NCI-H146 treated with DMSO at 0.1 percent for 48 hours (cell line): Measurements from ENCODE around the gene THNSL1.

ENCODE experiments used
- DNase-seq: peaks from one replicate; lab custom pipeline; 2025; ENCODE audit not compliant: unreplicated experiment; lab: John Stamatoyannopoulos, UW

The THNSL1 gene

DNA sequence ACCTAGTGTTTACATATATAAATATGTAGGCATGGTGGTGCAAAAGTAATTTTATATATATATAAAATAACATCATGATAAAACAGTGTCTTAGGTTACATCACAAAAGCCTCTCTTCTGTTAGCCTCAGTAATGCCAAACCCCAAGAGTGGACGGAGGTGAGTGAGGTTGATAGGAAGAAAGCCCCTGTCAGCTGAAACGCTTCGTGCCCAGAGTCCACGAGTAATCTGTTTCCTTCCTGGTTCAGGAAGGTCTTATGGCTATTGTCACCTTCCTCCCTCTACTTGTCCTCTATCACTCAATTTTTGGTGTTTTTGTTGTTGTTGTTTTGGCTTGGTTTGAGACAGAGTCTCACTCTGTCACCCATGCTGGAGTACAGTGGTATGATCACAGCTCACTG, 41.5 kb downstream of the THNSL1 start:
- no peak for DNase-seq

DNA sequence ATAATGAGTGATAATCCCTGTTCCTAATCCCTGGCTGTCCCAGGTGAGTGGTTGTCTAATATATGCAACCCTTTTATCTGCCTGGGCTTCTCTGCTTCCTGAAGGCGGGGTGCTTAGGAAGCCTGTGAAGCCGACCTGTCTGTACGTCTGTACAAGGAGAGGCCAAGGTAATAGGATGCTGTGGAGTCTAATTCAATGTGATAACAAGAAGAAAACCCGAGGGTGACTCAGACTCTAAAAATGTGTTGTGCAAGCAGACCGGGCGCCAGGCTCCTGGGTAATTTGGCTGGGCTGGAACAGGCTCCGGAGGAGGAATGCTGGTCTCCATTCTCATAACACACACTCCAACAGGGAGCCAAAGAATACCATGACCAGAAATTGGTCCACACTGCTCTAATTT, 43.6 kb downstream of the THNSL1 start:
- DNase-seq: peak; percentile 61

DNA sequence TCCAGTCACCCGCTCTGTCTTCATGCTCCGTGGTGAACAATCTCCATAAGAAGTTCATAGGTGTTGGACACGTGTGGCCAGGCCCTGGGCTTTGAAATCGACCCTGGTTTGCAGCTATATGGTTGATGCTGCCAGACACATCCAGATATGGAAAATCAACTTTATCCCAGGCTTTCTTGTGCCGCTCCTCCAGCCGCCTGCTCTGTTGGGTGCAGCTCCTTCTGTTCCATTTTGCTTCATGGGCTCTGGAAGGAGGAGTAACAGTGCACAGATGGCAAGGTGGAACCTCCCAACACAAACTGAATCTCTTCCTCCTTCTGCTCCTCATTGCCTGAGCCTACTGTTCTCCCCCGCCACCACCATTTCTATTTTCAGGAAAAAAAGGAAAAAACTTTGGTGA, 44.7 kb downstream of the THNSL1 start:
- no peak for DNase-seq

DNA sequence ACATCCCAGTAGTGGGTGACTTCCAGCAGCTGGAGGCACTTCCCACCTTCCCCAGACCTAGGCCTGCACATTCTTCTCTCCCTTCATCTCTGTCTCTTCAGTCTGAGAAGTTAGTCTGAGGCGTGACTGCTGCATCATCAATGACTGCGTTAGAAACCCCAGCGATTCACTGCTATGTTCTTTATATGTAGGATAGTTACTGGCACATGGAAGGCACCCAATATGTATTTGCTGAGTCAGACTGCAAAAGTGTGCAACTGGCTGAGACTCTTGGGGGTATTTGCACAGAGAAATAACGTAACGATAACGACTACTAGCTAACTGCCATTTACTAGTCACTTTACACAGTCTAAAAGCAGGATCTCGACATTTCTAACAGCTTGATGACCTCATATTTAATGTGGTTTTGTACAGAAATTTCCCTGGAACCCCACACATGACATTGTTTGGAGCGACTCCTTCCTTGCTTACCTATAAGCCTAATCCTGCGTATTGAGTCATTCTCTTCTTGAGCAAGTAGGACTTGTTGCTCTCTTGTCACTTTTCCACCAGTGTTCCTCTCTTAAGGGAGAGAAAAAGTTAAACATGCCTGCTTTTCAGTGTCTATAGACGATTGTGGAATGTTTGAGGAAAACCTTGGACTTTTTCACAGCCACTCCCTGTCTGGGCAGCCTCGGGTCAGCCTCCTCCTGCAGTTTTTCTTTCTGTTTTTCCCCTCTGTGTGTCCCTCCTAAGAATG, 45.5 kb downstream of the THNSL1 start:
- DNase-seq: no peak

DNA sequence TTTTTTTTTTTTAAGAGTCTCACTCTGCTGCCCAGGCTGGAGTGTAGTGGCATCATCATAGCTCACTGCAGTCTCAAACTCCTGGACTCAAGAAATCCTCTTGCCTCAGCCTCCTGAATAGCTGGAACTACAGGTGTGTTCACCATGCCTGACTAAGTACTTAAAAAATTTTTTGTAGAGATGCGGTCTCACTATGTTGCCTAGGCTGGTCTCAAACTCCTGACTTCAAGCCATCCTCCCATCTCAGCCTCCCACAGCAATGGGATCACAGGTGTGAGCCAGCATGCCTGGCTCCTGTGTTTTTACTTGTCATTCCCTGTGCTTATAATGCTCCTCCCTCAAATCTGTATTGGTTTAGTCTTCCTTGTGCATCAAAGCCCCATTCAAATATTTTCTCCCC, 46.7 kb downstream of the THNSL1 start:
- no peak for DNase-seq

DNA sequence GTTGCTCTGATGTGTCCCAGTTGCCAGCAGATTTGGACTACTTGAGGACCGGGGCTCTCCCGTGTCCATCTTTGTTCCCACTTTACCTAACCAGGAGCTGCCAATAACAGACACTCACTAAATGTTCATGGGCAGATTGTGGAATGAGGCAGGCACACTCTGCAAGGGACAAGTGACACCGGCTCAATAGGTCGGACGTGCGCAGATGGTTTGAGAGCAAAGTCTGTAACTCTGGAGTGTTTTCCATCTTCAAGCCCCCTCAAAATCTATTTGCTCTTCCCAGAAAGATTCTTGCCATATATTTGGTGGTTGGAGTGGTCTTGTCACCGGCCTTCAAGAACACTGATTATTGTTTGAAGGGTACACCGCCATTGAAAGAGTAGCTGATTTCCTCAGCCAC, 47.2 kb downstream of the THNSL1 start:
- DNase-seq: no peak

DNA sequence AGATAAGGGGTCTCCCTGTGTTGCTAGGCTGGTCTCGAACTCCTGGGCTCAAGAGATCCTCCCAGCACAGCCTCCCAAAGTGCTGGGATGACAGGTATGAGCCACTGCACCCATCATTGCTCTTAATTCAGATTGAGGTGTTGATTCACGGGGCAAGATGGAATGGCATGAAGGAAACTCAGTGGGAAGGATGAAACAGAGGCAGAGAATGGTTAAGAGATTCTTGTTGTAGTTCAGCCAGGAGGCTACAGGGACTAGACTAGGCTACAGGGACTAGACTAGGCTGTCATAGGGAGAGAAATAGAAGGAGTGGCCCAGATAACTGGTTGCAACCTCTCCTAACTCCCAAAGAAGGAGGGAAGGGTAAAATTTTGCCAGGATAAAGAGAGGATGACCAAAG, 48.0 kb downstream of the THNSL1 start:
- DNase-seq: no peak

DNA sequence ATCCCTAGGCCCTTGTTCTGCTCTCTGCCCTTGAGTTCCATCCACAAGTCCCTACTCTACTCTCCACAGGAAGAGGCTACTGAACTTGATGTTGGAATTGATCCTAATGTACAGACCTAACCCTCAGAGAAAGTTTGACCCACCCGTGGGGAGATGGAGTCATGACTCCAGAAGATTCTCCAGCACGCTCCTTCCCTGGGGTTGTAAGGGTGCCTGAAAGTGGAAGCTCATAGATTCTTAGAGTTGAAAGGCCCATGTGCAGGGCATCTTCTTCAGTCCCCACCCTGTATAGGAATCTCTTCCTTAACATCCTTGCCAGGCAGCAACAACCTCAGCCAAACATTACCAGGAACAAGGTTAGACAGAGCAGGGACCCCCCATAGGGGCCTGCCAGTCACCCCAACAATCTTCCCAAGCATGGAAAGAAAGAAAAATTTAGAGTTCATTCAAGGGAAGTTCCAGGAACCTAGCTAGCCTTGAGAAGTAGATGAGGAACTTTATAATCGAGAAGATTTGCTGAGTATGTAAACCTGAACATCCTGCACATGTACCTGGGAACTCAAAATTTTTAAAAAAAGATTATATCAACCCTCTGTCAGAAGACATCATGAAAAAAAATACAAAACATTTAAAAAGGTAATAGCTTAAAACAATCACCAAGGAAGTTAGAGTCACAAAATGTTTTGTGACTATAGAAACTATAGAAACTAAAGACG, 49.5 kb downstream of the THNSL1 start:
- no peak for DNase-seq

DNA sequence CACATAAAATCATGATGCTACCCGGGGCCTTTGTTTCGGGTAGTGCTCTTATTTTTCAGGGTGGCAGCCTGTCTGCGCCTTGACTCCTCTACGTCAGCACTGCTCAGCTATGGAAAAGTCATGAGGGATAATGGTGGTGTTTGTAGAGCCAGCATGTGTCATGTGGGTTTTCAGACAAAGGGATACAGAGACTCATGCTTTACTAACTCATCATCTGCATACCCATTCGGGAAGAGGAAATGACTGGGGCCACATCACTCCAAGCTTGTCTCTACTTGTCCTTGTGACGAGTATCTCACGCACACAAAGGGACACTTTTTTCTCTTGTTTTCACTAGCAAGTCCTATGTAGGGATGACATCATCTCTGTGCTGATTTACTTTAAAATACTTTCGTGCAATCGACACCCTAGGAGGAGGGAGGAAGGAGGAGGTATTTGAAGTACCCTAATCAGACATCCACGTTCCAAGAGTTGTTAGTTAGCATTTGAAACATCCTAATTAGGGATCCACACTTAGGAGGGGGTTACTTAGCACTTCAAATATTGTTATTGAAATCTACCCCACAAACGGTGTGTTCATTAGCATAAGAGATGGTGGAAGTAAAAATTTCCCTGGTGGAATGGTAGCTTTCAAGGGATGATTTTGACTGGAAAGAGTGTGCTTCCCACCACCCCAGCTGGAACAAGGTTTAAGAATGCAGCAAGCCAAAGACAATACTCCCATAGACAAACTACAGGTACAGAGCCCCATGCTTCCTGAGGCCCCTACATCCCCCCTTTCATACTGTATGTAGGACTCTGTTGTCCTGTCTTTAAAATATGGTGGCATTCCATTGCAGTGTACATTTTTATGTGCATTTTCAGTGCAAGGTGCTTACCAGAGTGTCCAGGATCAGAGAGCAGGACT, 52.0 kb downstream of the THNSL1 start:
- DNase-seq: peak; percentile 84

DNA sequence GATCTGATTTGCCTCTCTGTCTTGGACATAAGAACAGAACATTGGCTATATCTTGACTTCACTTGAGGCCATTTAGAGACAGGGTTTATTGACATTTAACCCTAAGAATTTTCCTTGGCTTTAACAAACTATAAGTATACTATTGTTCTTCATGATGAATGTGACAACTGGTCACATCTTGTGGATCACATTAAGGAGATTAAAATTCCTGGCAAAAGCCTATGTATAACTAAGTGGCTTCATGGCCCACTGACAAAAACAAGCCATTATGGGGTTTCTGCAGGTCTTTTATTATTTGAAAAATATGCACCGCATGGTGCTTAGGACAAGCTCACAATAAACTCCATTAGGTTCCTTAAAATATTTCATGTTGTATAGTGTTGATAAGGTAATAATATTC, 54.8 kb downstream of the THNSL1 start:
- no peak for DNase-seq

DNA sequence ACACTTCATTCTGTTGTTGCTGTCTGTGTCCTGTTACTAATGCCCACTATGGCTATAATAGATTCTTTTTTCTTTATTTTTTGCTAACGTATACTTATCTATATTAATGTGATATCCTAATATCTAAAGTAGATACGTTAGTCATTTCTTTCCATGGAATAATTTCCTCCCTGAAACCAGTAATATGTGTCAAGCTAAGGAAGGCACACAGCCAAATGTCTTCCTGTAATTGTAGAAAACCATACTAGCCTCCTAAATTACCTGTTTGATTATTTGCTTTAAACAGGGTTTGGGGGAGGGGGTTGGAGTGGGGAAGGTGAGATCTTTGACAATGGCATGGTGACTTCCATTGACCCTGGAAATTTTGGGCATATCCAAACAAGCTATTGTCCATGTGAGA, 56.4 kb downstream of the THNSL1 start:
- no peak for DNase-seq

DNA sequence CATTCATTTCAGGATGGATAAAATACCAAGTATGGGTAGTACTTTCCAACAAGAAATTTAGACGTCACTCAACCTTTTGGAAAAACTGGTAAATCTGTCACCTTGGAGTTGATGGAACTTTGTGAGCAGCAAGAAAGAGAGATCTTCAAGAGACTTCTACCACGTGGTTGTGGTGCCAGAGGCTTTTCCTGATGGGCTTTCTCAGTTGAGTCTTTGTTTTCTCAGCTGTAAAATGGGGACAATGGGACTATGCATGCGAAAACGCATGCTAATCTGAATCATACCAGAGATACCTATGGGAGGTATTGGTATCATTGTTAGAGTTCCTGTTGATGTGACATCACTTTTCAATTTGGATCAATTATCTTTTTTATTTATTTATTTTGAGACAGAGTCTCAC, 59.4 kb downstream of the THNSL1 start:
- no peak for DNase-seq
